ENCODE data around the gene BPI.

- TF ChIP-seq CTCF (IDR thresholded peaks at IDR 0.05), result no peak
- TF ChIP-seq POLR2A (IDR thresholded peaks at IDR 0.05), result no peak
Measured at GRCh38 chr20:38386851-38387250, 82.9 kb downstream of the BPI start.
